GM21825 (cell line): ENCODE results near the gene RCE1.

ENCODE experiments used
- ATAC-seq: cut with Tn5 transposase; IDR thresholded peaks from one replicate; pipeline ENCODE4 v1.9.1; 2021; ENCODE audit warnings: mild to moderate bottlenecking, moderate library complexity; ENCODE audit not compliant: unreplicated experiment

RCE1 gene

GRCh38 chr11:66844496-66845142, 1.4 kb downstream of the RCE1 start:
- no peak for ATAC-seq

- no peak for ATAC-seq
Observed at GRCh38 chr11:66845143-66845875, 2.1 kb downstream of the RCE1 start.

GRCh38 chr11:66845876-66846212, 2.6 kb downstream of the RCE1 start:
- ATAC-seq = no peak

GRCh38 chr11:66846671-66847091, 3.4 kb downstream of the RCE1 start:
- no peak for ATAC-seq

GRCh38 chr11:66847461-66848232, 4.4 kb downstream of the RCE1 start:
- no peak for ATAC-seq

GRCh38 chr11:66848671-66849500, 5.6 kb downstream of the RCE1 start:
- no peak for ATAC-seq

GRCh38 chr11:66849501-66850234, 6.4 kb downstream of the RCE1 start:
- no peak for ATAC-seq

GRCh38 chr11:66850235-66850587, 7.0 kb downstream of the RCE1 start:
- no peak for ATAC-seq

- no peak for ATAC-seq
Observed at GRCh38 chr11:66850588-66851238, 7.5 kb downstream of the RCE1 start.

GRCh38 chr11:66851239-66851596, 8.0 kb downstream of the RCE1 start:
- no peak for ATAC-seq

- no peak for ATAC-seq
Observed at GRCh38 chr11:66851698-66852465, 8.6 kb downstream of the RCE1 start.

GRCh38 chr11:66852466-66853241, 9.4 kb downstream of the RCE1 start:
- no peak for ATAC-seq

GRCh38 chr11:66853242-66854229, 10.3 kb downstream of the RCE1 start:
- ATAC-seq = no peak

- no peak for ATAC-seq
Observed at GRCh38 chr11:66854231-66854661, 11.0 kb downstream of the RCE1 start.

- ATAC-seq = no peak
Observed at GRCh38 chr11:66854729-66855211, 11.5 kb downstream of the RCE1 start.

- ATAC-seq = peak; percentile 58
Observed at GRCh38 chr11:66855574-66856495, 12.6 kb downstream of the RCE1 start.
